ENCODE measurements around the gene UTP3.
"Not testable (repeated sequence)": the region's sequence is repeated elsewhere in the genome, so short reads cannot be mapped to it uniquely, and the experiment has no call there.

Gene UTP3

GRCh38 chr4:70670332-70671014 is 17.9 kb upstream of the UTP3 start:
- Histone ChIP-seq H3K9ac (ENCODE audit: low read length) (no peak overlapping the region), H3K27ac (ENCODE audit: low read depth, low read length) (no peak overlapping the region), H3K36me3 (ENCODE audit: control insufficient read depth, insufficient read depth, low read length) (no peaks in the 10 kb centered on the region), H3K4me3 (ENCODE audit: low read length) (no peak overlapping the region), H3K4me1 (ENCODE audit: control insufficient read depth, insufficient read depth, low read length) (no peaks in the 10 kb centered on the region), H3K27me3 (ENCODE audit: control insufficient read depth, insufficient read depth, low read length) (no peaks in the 10 kb centered on the region)

DNA sequence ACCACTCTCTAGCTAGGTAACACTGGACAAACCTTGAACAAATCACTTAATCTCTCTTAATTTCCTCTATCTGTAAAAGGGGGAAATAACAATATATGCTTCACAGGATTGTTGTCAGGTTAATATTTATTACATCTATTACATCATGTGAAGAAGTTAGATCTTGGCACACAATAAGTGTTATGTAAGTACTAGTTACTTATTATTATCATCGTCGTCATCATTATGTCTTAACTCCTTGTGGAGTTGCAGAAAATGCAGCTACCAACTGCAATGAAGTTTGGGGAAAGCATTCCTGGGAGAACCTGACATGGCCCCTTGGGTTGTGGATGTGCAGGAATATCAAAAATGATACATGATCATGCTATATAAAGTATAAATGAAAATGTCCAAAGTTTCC is 17.2 kb upstream of the UTP3 start:
- Histone ChIP-seq H3K9ac (ENCODE audit: low read length) (no peak overlapping the region), H3K4me1 (ENCODE audit: control insufficient read depth, insufficient read depth, low read length) (no peaks in the 10 kb centered on the region), H3K4me3 (ENCODE audit: low read length) (no peak overlapping the region), H3K27ac (ENCODE audit: low read depth, low read length) (no peak overlapping the region), H3K36me3 (ENCODE audit: control insufficient read depth, insufficient read depth, low read length) (no peaks in the 10 kb centered on the region), H3K27me3 (ENCODE audit: control insufficient read depth, insufficient read depth, low read length) (no peaks in the 10 kb centered on the region)

DNA sequence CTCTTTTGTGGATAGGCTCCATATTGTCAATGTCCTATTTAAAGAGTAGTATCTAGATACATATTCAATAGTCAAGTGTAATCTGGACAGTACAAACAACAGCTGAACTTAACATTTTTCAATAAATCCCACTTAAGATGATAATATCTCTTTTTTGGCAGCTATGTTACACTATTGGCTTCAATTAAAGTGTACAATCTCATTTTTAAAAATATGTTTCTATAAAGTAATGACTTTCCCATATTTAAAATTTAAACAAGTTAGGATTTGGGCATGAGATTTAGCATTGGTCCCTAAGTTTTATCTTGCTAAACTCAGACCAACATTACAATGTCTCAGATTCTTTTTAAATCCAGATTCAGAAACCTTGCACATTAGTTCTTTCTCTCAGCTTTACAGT is 14.1 kb upstream of the UTP3 start:
- H3K36me3 ChIP-seq (ENCODE audit: control insufficient read depth, insufficient read depth, low read length), result no peaks in the 10 kb centered on the region
- H3K27ac ChIP-seq (ENCODE audit: low read depth, low read length), result no peak overlapping the region
- no peaks in the 10 kb centered on the region for H3K27me3 ChIP-seq (ENCODE audit: control insufficient read depth, insufficient read depth, low read length)
- no peaks in the 10 kb centered on the region for H3K4me1 ChIP-seq (ENCODE audit: control insufficient read depth, insufficient read depth, low read length)
- no peak overlapping the region for H3K9ac ChIP-seq (ENCODE audit: low read length)
- no peak overlapping the region for H3K4me3 ChIP-seq (ENCODE audit: low read length)

DNA sequence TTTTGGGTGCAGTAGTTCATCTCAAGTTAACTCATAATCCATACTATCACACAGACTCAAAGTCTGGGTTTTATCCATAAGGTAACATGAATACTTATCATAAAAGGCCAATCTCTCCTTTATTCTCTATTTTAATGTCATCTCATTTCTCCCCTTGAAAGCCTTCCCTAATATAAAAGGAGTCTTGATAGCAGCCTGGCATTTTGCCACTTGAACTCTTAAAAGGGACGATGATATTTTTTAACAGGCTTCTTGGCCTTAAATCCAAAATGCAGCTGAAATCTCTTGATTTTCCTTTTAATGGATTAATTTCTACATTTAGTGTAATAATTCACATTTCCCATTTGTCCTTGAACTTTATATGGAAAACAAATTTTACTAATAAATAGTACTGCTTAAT is 13.6 kb upstream of the UTP3 start:
- H3K4me1 ChIP-seq (ENCODE audit: control insufficient read depth, insufficient read depth, low read length), result no peaks in the 10 kb centered on the region
- H3K9ac ChIP-seq (ENCODE audit: low read length), result no peak overlapping the region
- H3K36me3 ChIP-seq (ENCODE audit: control insufficient read depth, insufficient read depth, low read length), result no peaks in the 10 kb centered on the region
- no peaks in the 10 kb centered on the region for H3K27me3 ChIP-seq (ENCODE audit: control insufficient read depth, insufficient read depth, low read length)
- H3K27ac ChIP-seq (ENCODE audit: low read depth, low read length), result no peak overlapping the region
- no peak overlapping the region for H3K4me3 ChIP-seq (ENCODE audit: low read length)

DNA sequence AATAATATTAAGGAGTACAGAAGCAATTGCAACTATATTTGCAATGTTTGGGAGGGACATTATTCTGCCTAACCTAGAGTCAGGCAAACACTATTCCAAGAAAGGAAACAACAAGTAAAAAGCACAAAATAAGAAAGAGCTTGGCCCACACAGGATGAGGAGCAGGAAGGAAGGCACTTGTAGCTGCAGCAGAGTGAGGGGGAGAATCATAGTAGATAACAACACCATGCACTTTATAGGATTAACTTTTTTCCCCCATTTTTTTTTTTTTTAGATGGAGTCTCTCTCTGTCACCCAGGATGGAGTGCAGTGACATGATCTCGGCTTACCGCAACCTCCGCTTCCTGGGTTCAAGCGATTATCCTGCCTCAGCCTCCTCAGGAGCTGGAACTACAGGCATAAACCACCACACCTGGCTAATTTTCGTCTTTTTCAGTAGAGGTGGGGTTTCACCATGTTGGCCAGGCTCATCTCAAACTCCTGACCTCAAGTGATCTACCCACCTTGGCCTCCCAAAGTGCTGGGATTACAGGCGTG is 11.7 kb upstream of the UTP3 start:
- H3K36me3 ChIP-seq (ENCODE audit: control insufficient read depth, insufficient read depth, low read length), result no peaks in the 10 kb centered on the region
- H3K27me3 ChIP-seq (ENCODE audit: control insufficient read depth, insufficient read depth, low read length), result no peaks in the 10 kb centered on the region
- no peak overlapping the region for H3K9ac ChIP-seq (ENCODE audit: low read length)
- H3K27ac ChIP-seq (ENCODE audit: low read depth, low read length), result no peak overlapping the region
- no peak overlapping the region for H3K4me3 ChIP-seq (ENCODE audit: low read length)
- H3K4me1 ChIP-seq (ENCODE audit: control insufficient read depth, insufficient read depth, low read length), result no peaks in the 10 kb centered on the region

DNA sequence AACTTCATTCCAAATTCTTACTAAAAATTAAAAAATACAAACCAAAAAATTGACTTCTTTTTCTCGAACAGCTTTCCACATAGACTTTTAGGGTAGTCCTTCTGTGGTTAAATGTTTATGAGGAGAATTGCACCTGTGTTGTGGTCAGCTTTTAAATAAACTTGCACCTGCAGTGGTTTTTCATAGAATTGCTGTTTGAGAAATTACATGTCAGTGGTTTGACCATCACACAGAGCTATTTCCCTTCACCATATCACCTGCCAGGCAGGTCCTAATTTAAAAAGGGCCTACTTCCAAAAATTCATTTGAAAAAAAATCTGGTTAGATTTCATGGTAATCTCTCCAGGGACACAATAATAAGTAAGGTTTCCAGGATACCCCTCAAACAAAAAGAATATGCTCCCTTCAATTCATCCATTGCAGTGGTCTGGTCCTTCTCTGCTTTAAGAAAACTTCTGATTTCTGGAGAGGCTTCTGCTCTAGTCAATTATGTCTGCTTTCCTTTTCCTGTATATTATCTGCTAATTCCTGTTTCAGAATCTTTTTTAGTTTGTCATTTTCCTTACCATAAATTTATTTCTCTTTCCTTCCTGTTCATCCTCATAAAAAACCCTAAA is 9.8 kb upstream of the UTP3 start:
- H3K9ac ChIP-seq (ENCODE audit: low read length), result no peak overlapping the region
- H3K4me1 ChIP-seq (ENCODE audit: control insufficient read depth, insufficient read depth, low read length), result no peaks in the 10 kb centered on the region
- no peak overlapping the region for H3K4me3 ChIP-seq (ENCODE audit: low read length)
- H3K36me3 ChIP-seq (ENCODE audit: control insufficient read depth, insufficient read depth, low read length), result no peaks in the 10 kb centered on the region
- H3K27ac ChIP-seq (ENCODE audit: low read depth, low read length), result no peak overlapping the region
- no peaks in the 10 kb centered on the region for H3K27me3 ChIP-seq (ENCODE audit: control insufficient read depth, insufficient read depth, low read length)

- Histone ChIP-seq H3K36me3 (ENCODE audit: control insufficient read depth, insufficient read depth, low read length) (no peaks in the 10 kb centered on the region), H3K27ac (ENCODE audit: low read depth, low read length) (no peak overlapping the region), H3K9ac (ENCODE audit: low read length) (no peak overlapping the region), H3K4me1 (ENCODE audit: control insufficient read depth, insufficient read depth, low read length) (no peaks in the 10 kb centered on the region), H3K4me3 (ENCODE audit: low read length) (no peak overlapping the region), H3K27me3 (ENCODE audit: control insufficient read depth, insufficient read depth, low read length) (no peaks in the 10 kb centered on the region)
Measured at GRCh38 chr4:70680934-70681333, 7.4 kb upstream of the UTP3 start.

DNA sequence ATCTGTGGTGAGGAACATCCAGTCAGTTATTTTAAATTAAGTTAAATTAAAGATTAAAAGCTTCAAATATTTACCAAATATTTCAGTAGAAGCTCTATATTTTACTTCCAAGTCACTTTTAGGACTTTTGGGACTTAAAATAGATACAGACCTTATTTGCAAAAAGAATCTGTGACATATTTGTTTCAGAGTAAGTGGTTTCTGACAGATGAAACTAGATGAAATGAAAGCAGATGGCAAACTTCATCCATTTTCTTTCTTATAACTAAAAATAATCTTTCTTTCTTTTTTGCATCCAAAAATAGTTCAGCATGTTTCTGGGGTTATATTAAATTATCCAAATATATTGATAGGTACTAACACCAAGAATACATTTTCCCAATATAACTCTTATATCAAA is 6.6 kb upstream of the UTP3 start:
- H3K9ac ChIP-seq (ENCODE audit: low read length), result no peak overlapping the region
- no peaks in the 10 kb centered on the region for H3K4me1 ChIP-seq (ENCODE audit: control insufficient read depth, insufficient read depth, low read length)
- no peaks in the 10 kb centered on the region for H3K36me3 ChIP-seq (ENCODE audit: control insufficient read depth, insufficient read depth, low read length)
- no peaks in the 10 kb centered on the region for H3K27me3 ChIP-seq (ENCODE audit: control insufficient read depth, insufficient read depth, low read length)
- no peak overlapping the region for H3K4me3 ChIP-seq (ENCODE audit: low read length)
- H3K27ac ChIP-seq (ENCODE audit: low read depth, low read length), result no peak overlapping the region

GRCh38 chr4:70682142-70682541 is 6.2 kb upstream of the UTP3 start:
- not testable (repeated sequence) for H3K27ac ChIP-seq (ENCODE audit: low read depth, low read length); H3K4me1 ChIP-seq (ENCODE audit: control insufficient read depth, insufficient read depth, low read length); H3K9ac ChIP-seq (ENCODE audit: low read length); H3K4me3 ChIP-seq (ENCODE audit: low read length); H3K36me3 ChIP-seq (ENCODE audit: control insufficient read depth, insufficient read depth, low read length); H3K27me3 ChIP-seq (ENCODE audit: control insufficient read depth, insufficient read depth, low read length)

DNA sequence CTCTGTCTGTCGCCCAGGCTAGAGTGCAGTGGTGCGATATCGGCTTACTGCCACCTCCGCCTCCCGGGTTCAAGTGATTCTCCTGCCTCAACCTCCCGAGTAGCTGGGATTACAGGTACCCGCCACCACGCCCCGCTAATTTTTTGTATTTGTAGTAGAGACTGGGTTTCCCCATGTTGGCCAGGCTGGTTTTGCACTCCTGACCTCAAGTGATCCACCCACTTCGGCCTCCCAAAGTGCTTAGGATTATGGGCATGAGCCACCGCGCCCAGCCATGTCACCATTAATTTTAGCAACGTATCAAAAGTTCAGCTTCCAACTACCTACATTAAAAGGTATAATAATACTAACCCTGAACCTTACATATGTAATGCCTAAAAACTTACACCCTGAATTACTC is 940 bp upstream of the UTP3 start:
- H3K9ac ChIP-seq (ENCODE audit: low read length), result peak overlapping the region; percentile 93
- peaks cover 14% of the 10 kb centered on the region for H3K4me1 ChIP-seq (ENCODE audit: control insufficient read depth, insufficient read depth, low read length)
- H3K27ac ChIP-seq (ENCODE audit: low read depth, low read length), result peak overlapping the region; percentile 94

GRCh38 chr4:70688795-70689231 is 481 bp downstream of the UTP3 start:
- peak overlapping the region; percentile 87 for H3K9ac ChIP-seq (ENCODE audit: low read length)
- peaks cover 14% of the 10 kb centered on the region for H3K4me1 ChIP-seq (ENCODE audit: control insufficient read depth, insufficient read depth, low read length)
- H3K27ac ChIP-seq (ENCODE audit: low read depth, low read length), result peak overlapping the region; percentile 94
- H3K4me3 ChIP-seq (ENCODE audit: low read length), result peak overlapping the region; percentile 97
- peaks cover 2% of the 10 kb centered on the region for H3K36me3 ChIP-seq (ENCODE audit: control insufficient read depth, insufficient read depth, low read length)
- no peaks in the 10 kb centered on the region for H3K27me3 ChIP-seq (ENCODE audit: control insufficient read depth, insufficient read depth, low read length)

More for the DNA sequence above, 940 bp upstream of the UTP3 start:
- peak overlapping the region; percentile 97 for H3K4me3 ChIP-seq (ENCODE audit: low read length)
- H3K27me3 ChIP-seq (ENCODE audit: control insufficient read depth, insufficient read depth, low read length), result no peaks in the 10 kb centered on the region
- H3K36me3 ChIP-seq (ENCODE audit: control insufficient read depth, insufficient read depth, low read length), result peaks cover 2% of the 10 kb centered on the region

DNA sequence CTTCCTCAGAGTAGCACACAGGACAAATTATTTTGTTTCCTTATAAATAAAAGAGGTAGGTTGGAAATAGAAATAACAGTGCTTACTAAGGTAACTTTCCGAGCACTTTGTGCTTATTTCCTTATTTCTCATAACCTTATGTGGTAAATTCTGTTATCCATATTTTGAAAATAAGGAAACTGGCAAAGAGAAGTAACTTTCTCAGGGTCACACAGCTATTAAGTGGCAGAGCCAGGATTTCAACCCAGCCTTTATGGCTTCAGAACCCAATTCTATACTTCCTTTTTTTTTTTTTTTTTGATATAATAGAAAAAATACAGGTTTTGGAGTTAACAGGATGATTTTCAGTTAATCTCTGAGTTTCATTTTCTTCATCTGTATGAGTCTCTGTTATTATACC is 3.3 kb downstream of the UTP3 start:
- Histone ChIP-seq H3K27me3 (ENCODE audit: control insufficient read depth, insufficient read depth, low read length) (no peaks in the 10 kb centered on the region), H3K4me3 (ENCODE audit: low read length) (no peak overlapping the region), H3K4me1 (ENCODE audit: control insufficient read depth, insufficient read depth, low read length) (peaks cover 14% of the 10 kb centered on the region), H3K9ac (ENCODE audit: low read length) (no peak overlapping the region), H3K36me3 (ENCODE audit: control insufficient read depth, insufficient read depth, low read length) (peaks cover 2% of the 10 kb centered on the region), H3K27ac (ENCODE audit: low read depth, low read length) (no peak overlapping the region)

GRCh38 chr4:70694633-70695032 is 6.3 kb downstream of the UTP3 start:
- not testable (repeated sequence) for H3K4me3 ChIP-seq (ENCODE audit: low read length); H3K36me3 ChIP-seq (ENCODE audit: control insufficient read depth, insufficient read depth, low read length)

More at GRCh38 chr4:70694633-70695032, 6.3 kb downstream of the UTP3 start:
- not testable (repeated sequence) for H3K9ac ChIP-seq (ENCODE audit: low read length); H3K27me3 ChIP-seq (ENCODE audit: control insufficient read depth, insufficient read depth, low read length); H3K4me1 ChIP-seq (ENCODE audit: control insufficient read depth, insufficient read depth, low read length); H3K27ac ChIP-seq (ENCODE audit: low read depth, low read length)

All from rectal smooth muscle tissue (tissue), 1 donor.